Sigmoid colon (tissue), 4 donors: ENCODE results near the gene ZNF662.

Experiments
- CTCF ChIP-seq, 4 experiments: fragments of 450-650 bp in 3 of 4; fragments of 200-600 bp in 1 of 4; IDR thresholded peaks; one replicate each; pipeline ENCODE4 v1.5.1; 2016 to 2019; ENCODE audit warnings: antibody characterized with exemption in 4 of 4, mild to moderate bottlenecking in 3 of 4, moderate library complexity in 2 of 4
- EP300 ChIP-seq, 4 donors: sonication (generic); formaldehyde crosslinking; IDR thresholded peaks; one replicate each; pipeline ENCODE4 v1.6.1; 2017; ENCODE audit warnings: antibody characterized with exemption in 4 of 4
- POLR2A ChIP-seq, 2 donors: fragments of 450-650 bp; IDR thresholded peaks; one replicate each; pipeline ENCODE4 v1.6.1; 2016; ENCODE audit warnings: antibody characterized with exemption in 2 of 2, mild to moderate bottlenecking in 2 of 2, moderate library complexity in 2 of 2
- POLR2AphosphoS5 ChIP-seq, 4 donors: sonication (generic); formaldehyde crosslinking; IDR thresholded peaks; one replicate each; pipeline ENCODE4 v1.6.1; 2017; ENCODE audit warnings: antibody characterized with exemption in 4 of 4

- TF ChIP-seq POLR2A (IDR thresholded peaks at IDR 0.05) (no peak), CTCF (IDR thresholded peaks at IDR 0.05) (no peak), EP300 (IDR thresholded peaks at IDR 0.05) (no peak), POLR2AphosphoS5 (IDR thresholded peaks at IDR 0.05) (no peak)
Measured at GRCh38 chr3:42864321-42864950, 41.5 kb upstream of the ZNF662 start.
